HepG2 (cell line): ENCODE data around the gene TLK1. TPM values are rescaled to one million over a fixed set of nuclear protein-coding genes. Genes with fewer than 3 reads are reported as not detected.

Experiments used
- HDAC2 ChIP-seq: sonication (generic); formaldehyde crosslinking; IDR thresholded peaks from 2 replicates; pipeline ENCODE4 v1.4.0; 2020; ENCODE audit warnings: missing genetic modification reagents
- ISX ChIP-seq: sonication (generic); formaldehyde crosslinking; conservative IDR thresholded peaks from 2 replicates; pipeline ENCODE4 v1.5.0; 2020; ENCODE audit warnings: missing genetic modification reagents
- KAT8 ChIP-seq: IDR thresholded peaks from 2 replicates; pipeline ENCODE4 v1.6.1; 2016; ENCODE audit warnings: missing genetic modification reagents, missing compliant biosample characterization
- KLF11 ChIP-seq: IDR thresholded peaks from 2 replicates; pipeline ENCODE4 v1.6.1; 2016; ENCODE audit warnings: missing compliant biosample characterization
- NCOA5 ChIP-seq: sonication (generic); formaldehyde crosslinking; IDR thresholded peaks from 2 replicates; pipeline ENCODE4 v1.4.0; 2020; ENCODE audit warnings: missing genetic modification reagents
- STAG1 ChIP-seq: sonication (generic); formaldehyde crosslinking; IDR thresholded peaks from 2 replicates; pipeline ENCODE4 v1.4.0; 2020; ENCODE audit warnings: missing genetic modification reagents
- TAF1 ChIP-seq: sonication (generic); formaldehyde crosslinking; IDR thresholded peaks from 2 replicates; pipeline ENCODE4 v1.4.0; 2020; ENCODE audit warnings: missing genetic modification reagents
- ZBTB7A ChIP-seq: sonication (generic); formaldehyde crosslinking; IDR thresholded peaks from 2 replicates; pipeline ENCODE4 v1.8.0; 2022; ENCODE audit warnings: mild to moderate bottlenecking, missing genetic modification reagents
- ZFP36L2 ChIP-seq: sonication (generic); formaldehyde crosslinking; IDR thresholded peaks from 2 replicates; pipeline ENCODE4 v1.4.0; 2020; ENCODE audit warnings: missing genetic modification reagents
- ZNF10 ChIP-seq: sonication (generic); formaldehyde crosslinking; IDR thresholded peaks from 2 replicates; pipeline ENCODE4 v1.4.0; 2020; ENCODE audit warnings: mild to moderate bottlenecking, low read depth, missing genetic modification reagents, borderline replicate concordance
- ZNF281 ChIP-seq: sonication (generic); formaldehyde crosslinking; IDR thresholded peaks from 2 replicates; pipeline ENCODE4 v1.4.0; 2020; ENCODE audit warnings: missing genetic modification reagents, borderline replicate concordance
- ZNF629 ChIP-seq: sonication (generic); formaldehyde crosslinking; conservative IDR thresholded peaks from 2 replicates; pipeline ENCODE4 v1.5.0; 2020; ENCODE audit warnings: missing genetic modification reagents
- ZSCAN21 ChIP-seq: sonication (generic); formaldehyde crosslinking; IDR thresholded peaks from 2 replicates; pipeline ENCODE4 v1.8.0; 2022; ENCODE audit warnings: mild to moderate bottlenecking, missing genetic modification reagents, moderate library complexity, borderline replicate concordance
- polyA plus RNA-seq, 8 experiments: library from polyadenylated mRNA; depleted of rRNA in 3 of 8; stranded (reverse) in 7 of 8; unstranded in 1 of 8; fragments of >200 nt; fragmentation: Illumina TruSeq in 4 of 8; extraction: Trizol in 4 of 8; gene quantifications; 2 replicates each; pipeline versions ENCODE4 v1.2.1 to v1.2.3, GENCODE V29; 2011 to 2016; ENCODE audit warnings: low read depth in 4 of 8, missing spikeins in 1 of 8, mixed read lengths in 1 of 8; ENCODE audit not compliant: insufficient read depth in 1 of 8
- total RNA-seq, 5 experiments: library from RNA; depleted of rRNA; stranded (reverse); fragments of >200 nt; fragmentation: Illumina TruSeq; extraction: Trizol; gene quantifications; 2 replicates each; pipeline ENCODE4 v1.2.3, GENCODE V29; 2016; ENCODE audit warnings: low read depth in 1 of 5
- TF ChIP-seq, protein P1 (sequence below): sonication (generic); formaldehyde crosslinking; IDR thresholded peaks from 2 replicates; pipeline ENCODE4 v1.4.0; 2020; ENCODE audit warnings: missing genetic modification reagents, borderline replicate concordance
- TF ChIP-seq, protein P2 (sequence below): sonication (generic); formaldehyde crosslinking; IDR thresholded peaks from 2 replicates; pipeline ENCODE4 v1.4.0; 2020; ENCODE audit warnings: low read depth, mild to moderate bottlenecking, missing genetic modification reagents
- TF ChIP-seq, protein P3 (sequence below): IDR thresholded peaks from 2 replicates; pipeline ENCODE4 v1.6.1; 2018; ENCODE audit warnings: missing genetic modification reagents, mild to moderate bottlenecking, missing compliant biosample characterization
- TF ChIP-seq, protein P4 (sequence below): IDR thresholded peaks from 2 replicates; pipeline ENCODE4 v1.6.1; 2016; ENCODE audit warnings: missing genetic modification reagents, missing compliant biosample characterization

Gene TLK1
- total and polyA plus RNA-seq, 2 of the 13 experiments (the other 11 are each of a cell fraction or from before 2014, with no cell fraction given) = 16.8 to 28.7 TPM

GRCh38 chr2:171160956-171161740 is 455 bp upstream of the TLK1 start (continued):
- TF ChIP-seq, protein P1, sequence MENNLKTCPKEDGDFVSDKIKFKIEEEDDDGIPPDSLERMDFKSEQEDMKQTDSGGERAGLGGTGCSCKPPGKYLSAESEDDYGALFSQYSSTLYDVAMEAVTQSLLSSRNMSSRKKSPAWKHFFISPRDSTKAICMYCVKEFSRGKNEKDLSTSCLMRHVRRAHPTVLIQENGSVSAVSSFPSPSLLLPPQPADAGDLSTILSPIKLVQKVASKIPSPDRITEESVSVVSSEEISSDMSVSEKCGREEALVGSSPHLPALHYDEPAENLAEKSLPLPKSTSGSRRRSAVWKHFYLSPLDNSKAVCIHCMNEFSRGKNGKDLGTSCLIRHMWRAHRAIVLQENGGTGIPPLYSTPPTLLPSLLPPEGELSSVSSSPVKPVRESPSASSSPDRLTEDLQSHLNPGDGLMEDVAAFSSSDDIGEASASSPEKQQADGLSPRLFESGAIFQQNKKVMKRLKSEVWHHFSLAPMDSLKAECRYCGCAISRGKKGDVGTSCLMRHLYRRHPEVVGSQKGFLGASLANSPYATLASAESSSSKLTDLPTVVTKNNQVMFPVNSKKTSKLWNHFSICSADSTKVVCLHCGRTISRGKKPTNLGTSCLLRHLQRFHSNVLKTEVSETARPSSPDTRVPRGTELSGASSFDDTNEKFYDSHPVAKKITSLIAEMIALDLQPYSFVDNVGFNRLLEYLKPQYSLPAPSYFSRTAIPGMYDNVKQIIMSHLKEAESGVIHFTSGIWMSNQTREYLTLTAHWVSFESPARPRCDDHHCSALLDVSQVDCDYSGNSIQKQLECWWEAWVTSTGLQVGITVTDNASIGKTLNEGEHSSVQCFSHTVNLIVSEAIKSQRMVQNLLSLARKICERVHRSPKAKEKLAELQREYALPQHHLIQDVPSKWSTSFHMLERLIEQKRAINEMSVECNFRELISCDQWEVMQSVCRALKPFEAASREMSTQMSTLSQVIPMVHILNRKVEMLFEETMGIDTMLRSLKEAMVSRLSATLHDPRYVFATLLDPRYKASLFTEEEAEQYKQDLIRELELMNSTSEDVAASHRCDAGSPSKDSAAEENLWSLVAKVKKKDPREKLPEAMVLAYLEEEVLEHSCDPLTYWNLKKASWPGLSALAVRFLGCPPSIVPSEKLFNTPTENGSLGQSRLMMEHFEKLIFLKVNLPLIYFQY (CRISPR knock-in tag) = no peak
- TF ChIP-seq ISX (CRISPR knock-in tag) (0 out of 2 replicates have a peak, but pooled peaks have one; percentile 33), NCOA5 (CRISPR knock-in tag) (no peak), ZNF629 (peak; percentile 69), ZNF10 (CRISPR knock-in tag) (no peak), TAF1 (CRISPR knock-in tag) (peak; percentile 33; the same call in 1 of the 2 replicates), KAT8 (CRISPR knock-in tag) (peak; percentile 13; the same call in 1 of the 2 replicates), KLF11 (CRISPR knock-in tag) (no peak), ZNF281 (CRISPR knock-in tag) (no peak), ZBTB7A (no peak), STAG1 (CRISPR knock-in tag) (peak; percentile 26), ZSCAN21 (no peak), ZFP36L2 (no peak), HDAC2 (CRISPR knock-in tag) (0 out of 2 replicates have a peak, but pooled peaks have one; percentile 7)
- TF ChIP-seq, protein P2, sequence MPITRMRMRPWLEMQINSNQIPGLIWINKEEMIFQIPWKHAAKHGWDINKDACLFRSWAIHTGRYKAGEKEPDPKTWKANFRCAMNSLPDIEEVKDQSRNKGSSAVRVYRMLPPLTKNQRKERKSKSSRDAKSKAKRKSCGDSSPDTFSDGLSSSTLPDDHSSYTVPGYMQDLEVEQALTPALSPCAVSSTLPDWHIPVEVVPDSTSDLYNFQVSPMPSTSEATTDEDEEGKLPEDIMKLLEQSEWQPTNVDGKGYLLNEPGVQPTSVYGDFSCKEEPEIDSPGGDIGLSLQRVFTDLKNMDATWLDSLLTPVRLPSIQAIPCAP = no peak
- TF ChIP-seq, protein P3, sequence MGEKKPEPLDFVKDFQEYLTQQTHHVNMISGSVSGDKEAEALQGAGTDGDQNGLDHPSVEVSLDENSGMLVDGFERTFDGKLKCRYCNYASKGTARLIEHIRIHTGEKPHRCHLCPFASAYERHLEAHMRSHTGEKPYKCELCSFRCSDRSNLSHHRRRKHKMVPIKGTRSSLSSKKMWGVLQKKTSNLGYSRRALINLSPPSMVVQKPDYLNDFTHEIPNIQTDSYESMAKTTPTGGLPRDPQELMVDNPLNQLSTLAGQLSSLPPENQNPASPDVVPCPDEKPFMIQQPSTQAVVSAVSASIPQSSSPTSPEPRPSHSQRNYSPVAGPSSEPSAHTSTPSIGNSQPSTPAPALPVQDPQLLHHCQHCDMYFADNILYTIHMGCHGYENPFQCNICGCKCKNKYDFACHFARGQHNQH (CRISPR knock-in tag) = 0 out of 2 replicates have a peak, but pooled peaks have one; percentile 37
- TF ChIP-seq, protein P4, sequence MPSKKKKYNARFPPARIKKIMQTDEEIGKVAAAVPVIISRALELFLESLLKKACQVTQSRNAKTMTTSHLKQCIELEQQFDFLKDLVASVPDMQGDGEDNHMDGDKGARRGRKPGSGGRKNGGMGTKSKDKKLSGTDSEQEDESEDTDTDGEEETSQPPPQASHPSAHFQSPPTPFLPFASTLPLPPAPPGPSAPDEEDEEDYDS = peak; percentile 18; the same call in 1 of the 2 replicates
